Ishikawa (cell line): ENCODE results near the gene STX8.

Experiments used
- TEAD4 ChIP-seq: IDR thresholded peaks from 2 replicates; pipeline ENCODE4 v1.6.1; 2012
- TF ChIP-seq, protein P1 (sequence below): IDR thresholded peaks from 2 replicates; pipeline ENCODE4 v1.6.1; 2012

DNA sequence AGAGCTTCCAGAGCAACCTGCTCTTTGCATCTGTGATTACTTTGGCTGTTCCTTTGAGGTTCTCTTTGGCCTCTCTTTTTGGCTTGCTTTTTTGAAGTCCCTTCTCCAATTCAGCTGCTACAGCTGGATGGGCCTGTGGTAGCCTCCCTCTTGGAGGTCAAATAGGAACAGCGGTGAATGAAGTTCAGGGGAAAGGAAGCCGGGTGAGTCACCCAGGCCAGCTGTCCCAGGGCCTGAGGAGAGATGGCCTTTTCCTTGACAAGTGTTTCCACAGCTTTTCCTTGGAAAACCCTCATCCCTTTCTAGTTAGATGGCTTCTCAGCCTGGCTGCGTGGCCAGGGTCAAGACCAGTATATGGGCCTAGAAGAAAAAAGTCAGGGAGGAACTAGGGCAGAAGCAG lies 103.1 kb downstream of the STX8 start:
- no peak for TF ChIP-seq TEAD4
- TF ChIP-seq, protein P1, sequence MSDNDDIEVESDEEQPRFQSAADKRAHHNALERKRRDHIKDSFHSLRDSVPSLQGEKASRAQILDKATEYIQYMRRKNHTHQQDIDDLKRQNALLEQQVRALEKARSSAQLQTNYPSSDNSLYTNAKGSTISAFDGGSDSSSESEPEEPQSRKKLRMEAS = no peak
